Thoracic aorta (tissue), 2 donors: Measurements from ENCODE around the gene HOXD13. TPM values are rescaled to one million over a fixed set of nuclear protein-coding genes. Genes with fewer than 3 reads are reported as not detected.

Experiments used
- ATAC-seq: fragments of 150-250 bp; one replicate; pipeline ENCODE4 v1.8.0; 2017; ENCODE audit warnings: low read depth; ENCODE audit not compliant: insufficient number of reproducible peaks, low FRiP score
- DNase-seq: peaks from one replicate; pipeline ENCODE4 v3.0.0-alpha.2; 2020; ENCODE audit warnings: low spot score
- H3K27ac ChIP-seq, 2 donors: fragments of 200-600 bp; sonication (generic); 1 replicate in 1 of 2; 2 replicates in 1 of 2; pipeline ENCODE4 v1.5.1; 2016; ENCODE audit warnings: mild to moderate bottlenecking in 2 of 2, moderate library complexity in 2 of 2
- H3K27me3 ChIP-seq: fragments of 200-600 bp; sonication (generic); replicated peaks from 2 replicates; pipeline ENCODE4 v1.6.0; 2016; ENCODE audit warnings: mild to moderate bottlenecking; ENCODE audit not compliant: insufficient read depth
- H3K36me3 ChIP-seq: fragments of 200-600 bp; sonication (generic); one replicate; pipeline ENCODE4 v1.5.1; 2016
- H3K4me1 ChIP-seq, 2 donors: fragments of 200-600 bp; sonication (generic); 1 replicate in 1 of 2; 2 replicates in 1 of 2; pipeline versions ENCODE4 v1.5.1 to v1.6.0; 2016; ENCODE audit warnings: low read depth in 2 of 2, mild to moderate bottlenecking in 1 of 2; ENCODE audit not compliant: control insufficient read depth in 1 of 2
- H3K4me3 ChIP-seq: fragments of 200-600 bp; sonication (generic); 2 replicates; pipeline ENCODE4 v1.5.1; 2016; ENCODE audit warnings: mild to moderate bottlenecking
- H3K9me3 ChIP-seq: fragments of 200-600 bp; sonication (generic); 2 replicates; pipeline ENCODE4 v1.5.1; 2016
- CTCF ChIP-seq: fragments of 200-600 bp; sonication (generic); IDR thresholded peaks from one replicate; pipeline ENCODE4 v1.5.1; 2019; ENCODE audit warnings: antibody characterized with exemption
- total RNA-seq, 2 donors: library from RNA; depleted of rRNA; stranded (reverse); fragments of >200 nt; gene quantifications; one replicate each; pipeline versions ENCODE4 v1.1.0 to v1.2.3, GENCODE V29; 2016

HOXD13 gene
- total RNA-seq, 2 donors from 2014 or later = not detected

- Histone ChIP-seq H3K4me1 (peaks cover 7 to 23% of the 10 kb centered on the region in 2 donors), H3K9me3 (no peaks in the 10 kb centered on the region), H3K36me3 (no peaks in the 10 kb centered on the region), H3K27me3 (peaks cover 68% of the 10 kb centered on the region), H3K27ac (no peak overlapping the region), H3K4me3 (no peak overlapping the region)
- no peak for TF ChIP-seq CTCF
- no peak for ATAC-seq
- DNase-seq = no peak
Measured at GRCh38 chr2:176091329-176092258, 927 bp upstream of the HOXD13 start.

- no peaks in the 10 kb centered on the region for H3K36me3 ChIP-seq
- TF ChIP-seq CTCF = no peak
- ATAC-seq (no peak), DNase-seq (no peak)
- H3K27me3 ChIP-seq = peaks cover 69% of the 10 kb centered on the region
- H3K9me3 ChIP-seq = no peaks in the 10 kb centered on the region
- peak overlapping the region; percentile 52 for H3K4me3 ChIP-seq
- H3K27ac ChIP-seq = no peak overlapping the region
- H3K4me1 ChIP-seq = peaks cover 8 to 26% of the 10 kb centered on the region in 2 donors
Measured at GRCh38 chr2:176093145-176093897, 800 bp downstream of the HOXD13 start.

GRCh38 chr2:176093898-176094249 is 1.4 kb downstream of the HOXD13 start:
- DNase-seq (no peak), ATAC-seq (no peak)
- TF ChIP-seq CTCF = no peak
- H3K9me3 ChIP-seq = no peaks in the 10 kb centered on the region
- no peak overlapping the region for H3K4me3 ChIP-seq
- no peaks in the 10 kb centered on the region for H3K36me3 ChIP-seq
- no peak overlapping the region for H3K27ac ChIP-seq
- peaks cover 74% of the 10 kb centered on the region for H3K27me3 ChIP-seq
- peaks cover 8 to 25% of the 10 kb centered on the region in 2 donors for H3K4me1 ChIP-seq

- no peak for DNase-seq
- no peak for TF ChIP-seq CTCF
- Histone ChIP-seq H3K27me3 (peaks cover 78% of the 10 kb centered on the region), H3K4me3 (no peak overlapping the region), H3K36me3 (no peaks in the 10 kb centered on the region), H3K9me3 (no peaks in the 10 kb centered on the region), H3K27ac (no peak overlapping the region), H3K4me1 (peaks cover 8 to 25% of the 10 kb centered on the region in 2 donors)
- ATAC-seq = no peak
Measured at GRCh38 chr2:176094349-176094748, 1.8 kb downstream of the HOXD13 start.

GRCh38 chr2:176095421-176095820 is 2.9 kb downstream of the HOXD13 start:
- Histone ChIP-seq H3K4me3 (no peak overlapping the region), H3K9me3 (no peaks in the 10 kb centered on the region), H3K4me1 (peaks cover 8 to 25% of the 10 kb centered on the region in 2 donors), H3K27me3 (peaks cover 76% of the 10 kb centered on the region), H3K36me3 (no peaks in the 10 kb centered on the region), H3K27ac (no peak overlapping the region)
- ATAC-seq (no peak), DNase-seq (no peak)
- no peak for TF ChIP-seq CTCF
